NT2/D1 (cell line): ENCODE results near the gene VEPH1.

Experiments used
- DNase-seq: peaks from one replicate; pipeline ENCODE4 v3.0.0-alpha.2; 2011; ENCODE audit warnings: low read depth, low spot score
- H3K27me3 ChIP-seq: 2 replicates; pipeline ENCODE4 v1.6.0; 2011; ENCODE audit warnings: mild to moderate bottlenecking; ENCODE audit not compliant: insufficient read length, insufficient read depth
- H3K36me3 ChIP-seq: 2 replicates; pipeline ENCODE4 v1.6.1; 2011; ENCODE audit warnings: mild to moderate bottlenecking, low read length, mixed read lengths; ENCODE audit not compliant: insufficient read depth, insufficient read length
- H3K4me1 ChIP-seq: 2 replicates; pipeline ENCODE4 v1.5.1; 2011; ENCODE audit not compliant: insufficient read depth, insufficient read length
- H3K4me3 ChIP-seq: 2 replicates; pipeline ENCODE4 v1.5.1; 2011; ENCODE audit warnings: low read depth; ENCODE audit not compliant: insufficient read length
- H3K9ac ChIP-seq: 2 replicates; pipeline ENCODE4 v1.6.0; 2011; ENCODE audit warnings: low read depth; ENCODE audit not compliant: insufficient read length
- H3K9me3 ChIP-seq: 2 replicates; pipeline ENCODE4 v1.5.1; 2011; ENCODE audit warnings: mild to moderate bottlenecking, low read length; ENCODE audit not compliant: insufficient read depth
- SUZ12 ChIP-seq: IDR thresholded peaks from 2 replicates; pipeline ENCODE4 v1.6.1; 2011; ENCODE audit not compliant: insufficient read length, insufficient read depth; ENCODE audit errors: extremely low read depth
- YY1 ChIP-seq: IDR thresholded peaks from 2 replicates; pipeline ENCODE4 v1.6.1; 2011; ENCODE audit not compliant: insufficient read length, insufficient read depth
- ZNF274 ChIP-seq: IDR thresholded peaks from 2 replicates; pipeline ENCODE4 v1.6.1; 2011; ENCODE audit warnings: mild to moderate bottlenecking, low read depth, low read length

VEPH1 gene

GRCh38 chr3:157442729-157443128 is 60.5 kb downstream of the VEPH1 start:
- Histone ChIP-seq H3K9ac (no peak overlapping the region), H3K4me3 (no peak overlapping the region), H3K27me3 (peaks cover 15% of the 10 kb centered on the region), H3K9me3 (no peaks in the 10 kb centered on the region), H3K36me3 (no peaks in the 10 kb centered on the region), H3K4me1 (no peaks in the 10 kb centered on the region)
- no peak for TF ChIP-seq ZNF274
- no peak for TF ChIP-seq SUZ12
- TF ChIP-seq YY1 = no peak
- DNase-seq = no peak

DNA sequence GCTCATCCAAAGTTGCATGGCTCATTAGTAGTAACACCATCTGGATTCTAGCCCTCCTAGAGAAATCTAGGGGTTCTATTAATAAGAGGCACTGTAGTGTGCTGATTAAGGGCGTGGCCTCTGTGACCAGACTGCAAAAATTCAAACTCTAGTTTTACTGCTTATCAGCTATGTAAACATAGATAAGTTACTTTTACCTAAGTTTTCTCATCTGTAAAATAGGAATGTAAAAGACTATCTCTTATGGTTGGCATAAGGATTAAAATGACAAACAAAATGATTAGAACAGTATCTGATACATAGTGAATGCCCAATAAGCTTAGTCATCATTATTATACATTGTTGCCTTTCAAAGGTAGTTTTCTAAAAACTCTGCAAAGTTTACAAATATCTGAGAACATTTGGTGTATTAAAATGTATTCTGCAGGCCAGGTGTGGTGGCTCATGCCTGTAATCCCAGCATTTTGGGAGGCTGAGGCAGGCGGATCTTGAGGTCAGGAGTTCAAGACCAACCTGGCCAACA is 62.1 kb downstream of the VEPH1 start:
- Histone ChIP-seq H3K9ac (no peak overlapping the region), H3K4me1 (peaks cover 2% of the 10 kb centered on the region), H3K36me3 (no peaks in the 10 kb centered on the region), H3K27me3 (peaks cover 30% of the 10 kb centered on the region), H3K4me3 (no peak overlapping the region), H3K9me3 (no peaks in the 10 kb centered on the region)
- DNase-seq = no peak
- no peak for TF ChIP-seq ZNF274
- no peak for TF ChIP-seq YY1

DNA sequence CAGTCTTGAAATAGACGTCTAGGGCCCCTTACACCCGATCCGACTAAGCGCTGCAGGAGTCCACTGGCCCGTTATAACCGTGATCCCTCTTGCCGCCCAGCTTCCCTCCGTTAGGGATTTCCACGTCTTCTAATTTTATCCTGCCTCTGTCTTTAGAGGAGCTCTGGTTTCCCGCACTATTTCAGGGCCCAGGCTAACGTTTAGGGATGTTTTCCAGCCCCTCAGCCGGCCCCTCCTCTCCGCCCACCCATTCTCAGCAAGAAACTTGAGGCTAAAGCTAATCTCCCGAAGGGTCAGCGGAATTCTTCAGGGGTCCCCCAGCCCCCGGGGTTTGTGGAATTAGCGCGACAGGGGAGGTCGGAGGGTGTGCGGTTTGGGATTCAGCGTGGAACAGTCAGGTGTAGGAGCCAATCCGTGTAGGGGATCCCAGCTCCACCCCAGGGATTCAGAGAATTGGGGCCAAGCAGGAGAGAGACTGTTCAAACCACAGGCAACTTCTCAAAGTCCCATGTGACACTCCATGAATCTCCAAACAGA is 65.0 kb downstream of the VEPH1 start:
- no peak for TF ChIP-seq SUZ12
- TF ChIP-seq YY1 = no peak
- TF ChIP-seq ZNF274 = no peak
- H3K4me1 ChIP-seq = peaks cover 2% of the 10 kb centered on the region
- H3K27me3 ChIP-seq = peaks cover 35% of the 10 kb centered on the region
- H3K9ac ChIP-seq = peak overlapping the region; percentile 82
- no peaks in the 10 kb centered on the region for H3K9me3 ChIP-seq
- H3K4me3 ChIP-seq = peak overlapping the region; percentile 58
- no peak for DNase-seq
- H3K36me3 ChIP-seq = no peaks in the 10 kb centered on the region

GRCh38 chr3:157436583-157437291 is 66.5 kb downstream of the VEPH1 start, which contains the start of gene PTX3:
TSS of gene PTX3 (plus strand) at chr3:157436850. CDS start at chr3:157436934, 84 bp downstream.
- DNase-seq = peak; percentile 22

DNA sequence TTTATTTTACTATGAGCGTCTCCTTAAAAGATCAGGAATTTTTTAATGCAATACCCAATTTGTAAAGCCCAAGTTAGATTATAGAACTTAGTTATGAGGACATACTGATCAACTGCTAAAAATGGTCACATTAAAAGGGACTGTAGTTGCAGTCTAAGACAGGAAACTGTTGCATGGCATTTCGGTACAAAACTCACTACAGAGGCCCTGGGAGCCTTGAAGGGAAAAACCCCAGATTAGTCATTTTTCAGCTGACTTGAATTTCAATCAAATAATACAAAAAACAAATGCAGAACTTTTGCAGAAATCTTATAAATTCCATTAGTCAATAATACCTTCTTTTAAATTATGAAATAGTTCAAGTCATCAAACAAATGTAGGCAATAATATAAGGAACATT is 73.5 kb downstream of the VEPH1 start:
- Histone ChIP-seq H3K4me1 (no peaks in the 10 kb centered on the region), H3K4me3 (no peak overlapping the region), H3K36me3 (no peaks in the 10 kb centered on the region), H3K9ac (no peak overlapping the region), H3K27me3 (no peaks in the 10 kb centered on the region), H3K9me3 (0 out of 2 replicates have a peak, but pooled peaks cover 5% of the 10 kb centered on the region)
- TF ChIP-seq YY1 = no peak
- TF ChIP-seq SUZ12 = no peak
- TF ChIP-seq ZNF274 = no peak
- no peak for DNase-seq

More at GRCh38 chr3:157436583-157437291, 66.5 kb downstream of the VEPH1 start, which contains the start of gene PTX3:
- Histone ChIP-seq H3K4me1 (peaks cover 2% of the 10 kb centered on the region), H3K9me3 (no peaks in the 10 kb centered on the region), H3K9ac (peak within 1 kb of the TSS; percentile 82), H3K36me3 (no peaks in the 10 kb centered on the region), H3K27me3 (peaks cover 35% of the 10 kb centered on the region), H3K4me3 (peak within 1 kb of the TSS; percentile 58)
- TF ChIP-seq SUZ12 = peak; percentile 2
- no peak for TF ChIP-seq YY1
- TF ChIP-seq ZNF274 = no peak

- no peaks in the 10 kb centered on the region for H3K4me1 ChIP-seq
- no peak for TF ChIP-seq ZNF274
- no peak for TF ChIP-seq YY1
- no peak for TF ChIP-seq SUZ12
- no peak overlapping the region for H3K4me3 ChIP-seq
- H3K36me3 ChIP-seq = no peaks in the 10 kb centered on the region
- DNase-seq = no peak
- 0 out of 2 replicates have a peak, but pooled peaks cover 5% of the 10 kb centered on the region for H3K9me3 ChIP-seq
- H3K27me3 ChIP-seq = no peaks in the 10 kb centered on the region
- H3K9ac ChIP-seq = no peak overlapping the region
These were observed 74.4 kb downstream of the VEPH1 start for GRCh38 chr3:157428853-157429252.

DNA sequence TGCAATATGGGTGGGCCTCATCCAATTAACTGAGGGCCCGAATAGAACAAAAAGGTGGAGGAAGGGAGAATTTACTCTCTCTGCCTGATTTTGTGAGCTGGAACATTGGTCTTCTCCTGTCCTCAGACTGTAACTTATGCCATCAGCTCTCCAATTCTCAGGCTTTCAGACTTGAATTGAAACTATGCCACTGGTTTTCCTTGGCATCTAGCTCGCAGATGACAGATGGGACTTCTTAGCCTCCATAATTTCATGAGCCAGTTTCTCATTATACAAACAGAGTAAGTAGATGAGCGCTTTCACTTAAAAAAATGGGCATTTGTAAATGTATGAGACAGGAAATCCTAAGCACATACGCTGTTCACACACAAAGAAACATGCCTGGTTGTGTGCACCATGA is 75.3 kb downstream of the VEPH1 start:
- Histone ChIP-seq H3K9ac (no peak overlapping the region), H3K4me1 (no peaks in the 10 kb centered on the region), H3K4me3 (no peak overlapping the region), H3K9me3 (0 out of 2 replicates have a peak, but pooled peaks cover 5% of the 10 kb centered on the region), H3K36me3 (no peaks in the 10 kb centered on the region), H3K27me3 (no peaks in the 10 kb centered on the region)
- DNase-seq = no peak
- no peak for TF ChIP-seq SUZ12
- TF ChIP-seq YY1 = no peak
- TF ChIP-seq ZNF274 = no peak

- DNase-seq = no peak
- TF ChIP-seq ZNF274 (no peak), SUZ12 (no peak), YY1 (no peak)
- no peak overlapping the region for H3K4me3 ChIP-seq
- H3K36me3 ChIP-seq = no peaks in the 10 kb centered on the region
- no peaks in the 10 kb centered on the region for H3K27me3 ChIP-seq
- no peak overlapping the region for H3K9ac ChIP-seq
- H3K4me1 ChIP-seq = no peaks in the 10 kb centered on the region
- 0 out of 2 replicates have a peak, but pooled peaks cover 5% of the 10 kb centered on the region for H3K9me3 ChIP-seq
These were observed 79.9 kb downstream of the VEPH1 start for GRCh38 chr3:157423337-157423736.
